Hepatocyte (in vitro differentiated cells): ENCODE data around the gene PIK3AP1. TPM values are rescaled to one million over a fixed set of nuclear protein-coding genes. Genes with fewer than 3 reads are reported as not detected.
"Not testable (repeated sequence)": the region's sequence is repeated elsewhere in the genome, so short reads cannot be mapped to it uniquely, and the experiment has no call there.

ENCODE experiments used
- DNase-seq: peaks from one replicate; pipeline ENCODE4 v3.0.0-alpha.2; 2016; ENCODE audit warnings: low spot score
- H2AFZ ChIP-seq: fragments of 200-600 bp; sonication (generic); 2 replicates; pipeline ENCODE4 v1.6.0; 2016; ENCODE audit warnings: antibody characterized with exemption, mild to moderate bottlenecking
- H3K27ac ChIP-seq: fragments of 200-600 bp; sonication (generic); 2 replicates; pipeline ENCODE4 v1.5.1; 2016; ENCODE audit warnings: mild to moderate bottlenecking
- H3K27me3 ChIP-seq: fragments of 200-600 bp; sonication (generic); 2 replicates; pipeline ENCODE4 v1.6.1; 2016
- H3K36me3 ChIP-seq: fragments of 200-600 bp; sonication (generic); replicated peaks from 2 replicates; pipeline ENCODE4 v1.5.1; 2016; ENCODE audit warnings: low read depth; ENCODE audit not compliant: insufficient read depth
- H3K4me1 ChIP-seq: fragments of 200-600 bp; sonication (generic); 2 replicates; pipeline ENCODE4 v1.5.1; 2016; ENCODE audit warnings: mild to moderate bottlenecking, moderate library complexity; ENCODE audit not compliant: insufficient read depth
- H3K4me2 ChIP-seq: fragments of 200-600 bp; sonication (generic); 2 replicates; pipeline ENCODE4 v1.6.0; 2016
- H3K4me3 ChIP-seq: fragments of 200-600 bp; sonication (generic); 2 replicates; pipeline ENCODE4 v1.5.1; 2016; ENCODE audit warnings: mild to moderate bottlenecking
- H3K79me2 ChIP-seq: fragments of 200-600 bp; sonication (generic); 2 replicates; pipeline ENCODE4 v1.6.0; 2017; ENCODE audit warnings: mild to moderate bottlenecking
- H3K9me2 ChIP-seq: fragments of 200-600 bp; sonication (generic); replicated peaks from 2 replicates; pipeline ENCODE4 v1.6.0; 2017; ENCODE audit warnings: mild to moderate bottlenecking; ENCODE audit not compliant: insufficient read depth
- H3K9me3 ChIP-seq: fragments of 200-600 bp; sonication (generic); 2 replicates; pipeline ENCODE4 v1.5.1; 2016; ENCODE audit warnings: low read depth, mild to moderate bottlenecking
- H4K20me1 ChIP-seq: fragments of 200-600 bp; sonication (generic); 2 replicates; pipeline ENCODE4 v1.6.0; 2016; ENCODE audit warnings: mild to moderate bottlenecking; ENCODE audit not compliant: insufficient read depth, poor library complexity, severe bottlenecking
- EZH2 ChIP-seq: fragments of 200-600 bp; sonication (generic); IDR thresholded peaks from 2 replicates; pipeline ENCODE4 v1.6.1; 2016; ENCODE audit warnings: antibody characterized with exemption, mild to moderate bottlenecking, borderline replicate concordance
- EZH2phosphoT487 ChIP-seq: fragments of 200-600 bp; sonication (generic); IDR thresholded peaks from one replicate; pipeline ENCODE4 v1.6.1; 2018; ENCODE audit warnings: antibody characterized with exemption, mild to moderate bottlenecking, low read depth, moderate library complexity; ENCODE audit not compliant: unreplicated experiment, severe bottlenecking
- WGBS: methylation state at CpG from one replicate; pipeline ENCODE4 v1.1.6; 2016; ENCODE audit warnings: low lambda C conversion rate; ENCODE audit errors: missing lambda C conversion rate; 5-methylcytosine and 5-hydroxymethylcytosine counted together
- polyA plus RNA-seq: library from polyadenylated mRNA; unstranded; fragments of >200 nt; fragmentation: Nextera tagmentation; extraction: Ambion mirVana; gene quantifications from 2 replicates; pipeline ENCODE4 v1.2.1, GENCODE V29; 2016
- total RNA-seq: library from RNA; depleted of rRNA; stranded (reverse); fragments of >200 nt; gene quantifications from 2 replicates; pipeline ENCODE4 v1.2.3, GENCODE V29; 2014
- TF ChIP-seq, protein P1 (sequence below): fragments of 200-600 bp; sonication (generic); IDR thresholded peaks from 2 replicates; pipeline ENCODE4 v1.5.1; 2016; ENCODE audit warnings: antibody characterized with exemption, mild to moderate bottlenecking; ENCODE audit not compliant: poor library complexity

PIK3AP1 gene
- total and polyA plus RNA-seq, 2 experiments from 2014 or later = 2.5 to 8.4 TPM

DNA sequence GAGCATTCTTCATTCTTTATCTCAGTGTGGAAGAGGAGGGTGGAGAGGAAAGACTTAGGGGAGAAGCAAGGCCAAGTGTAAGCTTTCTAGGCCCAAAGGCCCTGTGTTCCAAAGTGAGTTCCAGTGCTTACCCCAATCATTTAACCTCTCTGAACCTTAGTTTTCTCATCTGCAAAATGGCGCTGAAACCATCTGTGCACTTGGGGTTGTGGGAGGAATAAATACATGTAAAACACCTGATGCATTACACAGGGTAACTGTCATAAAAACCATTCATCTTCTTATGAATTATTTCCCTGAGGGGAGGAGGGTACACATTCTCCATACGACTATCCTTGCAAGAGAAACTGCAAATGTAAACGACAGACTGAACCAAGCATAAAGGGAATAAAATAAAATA lies 19.0 kb downstream of the PIK3AP1 start:
- Histone ChIP-seq H2AFZ (no peak overlapping the region), H3K79me2 (no peaks in the 10 kb centered on the region), H4K20me1 (no peaks in the 10 kb centered on the region), H3K36me3 (no peaks in the 10 kb centered on the region), H3K9me2 (no peaks in the 10 kb centered on the region), H3K4me2 (no peak overlapping the region), H3K4me3 (no peak overlapping the region), H3K9me3 (no peaks in the 10 kb centered on the region), H3K4me1 (no peaks in the 10 kb centered on the region), H3K27me3 (no peaks in the 10 kb centered on the region), H3K27ac (no peak overlapping the region)
- WGBS = 68% methylated on average over 3 of the region's 3 CpGs
- DNase-seq = no peak
- TF ChIP-seq EZH2phosphoT487 (no peak), EZH2 (no peak)
- TF ChIP-seq, protein P1, sequence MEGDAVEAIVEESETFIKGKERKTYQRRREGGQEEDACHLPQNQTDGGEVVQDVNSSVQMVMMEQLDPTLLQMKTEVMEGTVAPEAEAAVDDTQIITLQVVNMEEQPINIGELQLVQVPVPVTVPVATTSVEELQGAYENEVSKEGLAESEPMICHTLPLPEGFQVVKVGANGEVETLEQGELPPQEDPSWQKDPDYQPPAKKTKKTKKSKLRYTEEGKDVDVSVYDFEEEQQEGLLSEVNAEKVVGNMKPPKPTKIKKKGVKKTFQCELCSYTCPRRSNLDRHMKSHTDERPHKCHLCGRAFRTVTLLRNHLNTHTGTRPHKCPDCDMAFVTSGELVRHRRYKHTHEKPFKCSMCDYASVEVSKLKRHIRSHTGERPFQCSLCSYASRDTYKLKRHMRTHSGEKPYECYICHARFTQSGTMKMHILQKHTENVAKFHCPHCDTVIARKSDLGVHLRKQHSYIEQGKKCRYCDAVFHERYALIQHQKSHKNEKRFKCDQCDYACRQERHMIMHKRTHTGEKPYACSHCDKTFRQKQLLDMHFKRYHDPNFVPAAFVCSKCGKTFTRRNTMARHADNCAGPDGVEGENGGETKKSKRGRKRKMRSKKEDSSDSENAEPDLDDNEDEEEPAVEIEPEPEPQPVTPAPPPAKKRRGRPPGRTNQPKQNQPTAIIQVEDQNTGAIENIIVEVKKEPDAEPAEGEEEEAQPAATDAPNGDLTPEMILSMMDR = no peak

DNA sequence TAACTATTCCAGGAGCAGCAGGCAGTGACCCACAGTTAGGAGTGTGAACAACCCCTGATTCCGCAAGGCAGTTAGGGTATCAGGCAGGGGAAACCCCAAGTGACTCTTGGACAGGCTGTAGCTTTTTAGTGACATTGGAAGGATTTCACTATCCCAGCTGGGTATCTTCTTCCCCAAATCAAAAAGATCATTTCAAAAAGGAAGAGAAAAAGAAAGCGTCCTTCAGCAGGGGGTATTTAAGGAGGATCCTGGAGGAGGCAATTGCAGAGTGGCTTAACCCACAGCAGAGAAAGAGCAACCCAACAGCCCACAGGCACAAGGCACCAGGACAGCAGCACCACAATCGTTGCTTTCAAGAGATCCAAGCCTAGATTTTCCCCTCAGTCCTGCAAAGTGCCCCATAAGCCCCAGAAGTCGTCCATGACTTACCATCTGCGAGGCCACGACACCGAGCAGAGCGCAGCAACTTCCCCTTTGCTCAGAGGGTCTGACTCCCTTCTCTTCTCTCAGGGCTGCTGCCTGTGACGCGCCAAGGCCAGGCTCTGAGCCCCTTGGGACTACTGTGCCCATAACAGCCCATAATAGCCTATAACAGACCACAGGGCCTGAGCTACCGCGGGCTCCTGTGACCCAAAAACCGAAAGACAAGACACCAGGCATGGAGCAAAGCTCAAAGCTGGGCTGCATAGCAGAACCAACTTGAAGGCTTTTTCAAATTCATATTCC lies 19.8 kb downstream of the PIK3AP1 start:
- Histone ChIP-seq H3K9me2 (no peaks in the 10 kb centered on the region), H3K4me2 (no peak overlapping the region), H3K4me1 (no peaks in the 10 kb centered on the region), H3K79me2 (no peaks in the 10 kb centered on the region), H2AFZ (no peak overlapping the region), H3K27ac (no peak overlapping the region), H3K9me3 (no peaks in the 10 kb centered on the region), H4K20me1 (no peaks in the 10 kb centered on the region), H3K36me3 (no peaks in the 10 kb centered on the region), H3K27me3 (no peaks in the 10 kb centered on the region), H3K4me3 (no peak overlapping the region)
- no peak for DNase-seq
- TF ChIP-seq, protein P1 = no peak
- TF ChIP-seq EZH2phosphoT487 (no peak), EZH2 (no peak)
- WGBS = 94% methylated on average over 13 of the region's 13 CpGs

DNA sequence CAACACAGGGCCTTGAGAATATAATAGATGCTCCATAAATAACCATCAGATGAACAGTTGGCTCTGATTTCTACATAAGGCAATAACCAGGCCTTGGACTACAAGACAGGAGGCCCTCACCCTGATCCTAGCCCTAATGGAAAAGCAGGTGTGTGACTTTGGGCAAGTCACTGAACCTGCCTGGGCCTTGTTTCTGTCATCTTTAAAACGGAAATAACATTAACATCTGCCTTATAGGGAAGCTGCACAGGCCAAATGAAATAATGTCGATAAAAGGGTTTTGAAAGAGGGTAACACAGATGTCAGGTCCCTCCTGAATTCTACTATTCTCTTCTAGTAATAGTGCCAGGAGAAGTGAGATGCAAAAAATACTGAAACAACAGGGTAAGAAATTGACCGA lies 20.7 kb downstream of the PIK3AP1 start:
- H2AFZ ChIP-seq = no peak overlapping the region
- no peak overlapping the region for H3K4me3 ChIP-seq
- 96% methylated on average over 3 of the region's 3 CpGs for WGBS
- H3K27ac ChIP-seq = no peak overlapping the region
- no peaks in the 10 kb centered on the region for H3K36me3 ChIP-seq
- H4K20me1 ChIP-seq = no peaks in the 10 kb centered on the region
- no peaks in the 10 kb centered on the region for H3K79me2 ChIP-seq
- H3K4me1 ChIP-seq = no peaks in the 10 kb centered on the region
- H3K4me2 ChIP-seq = no peak overlapping the region
- no peaks in the 10 kb centered on the region for H3K27me3 ChIP-seq
- TF ChIP-seq, protein P1 = no peak
- TF ChIP-seq EZH2phosphoT487 (no peak), EZH2 (no peak)
- no peak for DNase-seq
- no peaks in the 10 kb centered on the region for H3K9me3 ChIP-seq
- H3K9me2 ChIP-seq = no peaks in the 10 kb centered on the region

DNA sequence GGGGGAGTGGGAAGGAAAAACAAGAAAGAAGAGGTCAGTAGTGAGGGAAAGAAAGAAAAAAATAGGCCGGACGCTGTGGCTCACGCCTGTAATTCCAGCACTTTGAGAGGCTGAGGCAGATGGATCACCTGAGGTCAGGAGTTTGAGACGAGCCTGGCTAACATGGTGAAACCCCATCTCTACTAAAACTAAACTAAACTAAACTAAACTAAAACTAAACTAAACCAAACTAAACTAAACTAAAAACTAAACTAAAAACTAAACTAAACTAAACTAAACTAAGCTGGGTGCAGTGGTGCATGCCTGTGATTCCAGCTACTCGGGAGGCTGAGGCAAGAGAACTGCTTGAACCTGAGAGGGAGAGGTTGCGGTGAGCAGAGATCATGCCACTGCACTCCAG lies 22.0 kb downstream of the PIK3AP1 start:
- H3K79me2 ChIP-seq, H3K27me3 ChIP-seq, H3K27ac ChIP-seq, DNase-seq, H3K4me2 ChIP-seq, H3K36me3 ChIP-seq, H3K9me3 ChIP-seq, H2AFZ ChIP-seq, H4K20me1 ChIP-seq, H3K4me1 ChIP-seq, H3K9me2 ChIP-seq, H3K4me3 ChIP-seq: not testable (repeated sequence)
- 91% methylated on average over 6 of the region's 6 CpGs for WGBS
